Measurements from ENCODE around the gene PEX10. TPM values are rescaled to one million over a fixed set of nuclear protein-coding genes. Genes with fewer than 3 reads are reported as not detected.

PEX10 gene
- total RNA-seq, 1 experiment from 2014 or later: 21.9 TPM

- Mint-ChIP-seq H3K4me1 (ENCODE audit: low read depth, unreplicated experiment) (no peaks in the 10 kb centered on the region), H3K27ac (ENCODE audit: unreplicated experiment) (no peak overlapping the region), H3K36me3 (ENCODE audit: insufficient read depth, unreplicated experiment) (peaks cover 44% of the 10 kb centered on the region), H3K4me3 (ENCODE audit: unreplicated experiment) (no peak overlapping the region), H3K9me3 (ENCODE audit: unreplicated experiment) (no peaks in the 10 kb centered on the region), H3K27me3 (ENCODE audit: insufficient read depth, unreplicated experiment) (no peaks in the 10 kb centered on the region)
- H3K9me3 ChIP-seq: no peaks in the 10 kb centered on the region
- H3K27me3 ChIP-seq (replicated peaks; ENCODE audit: control insufficient read depth, insufficient read depth, low read length): no peaks in the 10 kb centered on the region
- H3K36me3 ChIP-seq (ENCODE audit: control insufficient read depth, insufficient read depth, low read length): no peaks in the 10 kb centered on the region
- CTCF ChIA-PET: no interaction called here
- no peaks in the 10 kb centered on the region; the same call in 1 of the 2 replicates for H3K4me1 ChIP-seq
- BruUV-seq (replicated peaks): no TSS peak
- intact Hi-C loops (cut with micrococcal nuclease; ENCODE audit: unreplicated experiment): no loop called here
- H3K4me3 ChIP-seq (ENCODE audit: low read depth, low read length): no peak overlapping the region
- DNase-seq: no peak
- POLR2A ChIA-PET: interaction anchor here (2.2 kb wide), 1 partner anchor 17 kb away, joined by 7 read pairs; the partner anchor contains the start of genes MORN1 and RER1
- TF ChIP-seq, protein P1, sequence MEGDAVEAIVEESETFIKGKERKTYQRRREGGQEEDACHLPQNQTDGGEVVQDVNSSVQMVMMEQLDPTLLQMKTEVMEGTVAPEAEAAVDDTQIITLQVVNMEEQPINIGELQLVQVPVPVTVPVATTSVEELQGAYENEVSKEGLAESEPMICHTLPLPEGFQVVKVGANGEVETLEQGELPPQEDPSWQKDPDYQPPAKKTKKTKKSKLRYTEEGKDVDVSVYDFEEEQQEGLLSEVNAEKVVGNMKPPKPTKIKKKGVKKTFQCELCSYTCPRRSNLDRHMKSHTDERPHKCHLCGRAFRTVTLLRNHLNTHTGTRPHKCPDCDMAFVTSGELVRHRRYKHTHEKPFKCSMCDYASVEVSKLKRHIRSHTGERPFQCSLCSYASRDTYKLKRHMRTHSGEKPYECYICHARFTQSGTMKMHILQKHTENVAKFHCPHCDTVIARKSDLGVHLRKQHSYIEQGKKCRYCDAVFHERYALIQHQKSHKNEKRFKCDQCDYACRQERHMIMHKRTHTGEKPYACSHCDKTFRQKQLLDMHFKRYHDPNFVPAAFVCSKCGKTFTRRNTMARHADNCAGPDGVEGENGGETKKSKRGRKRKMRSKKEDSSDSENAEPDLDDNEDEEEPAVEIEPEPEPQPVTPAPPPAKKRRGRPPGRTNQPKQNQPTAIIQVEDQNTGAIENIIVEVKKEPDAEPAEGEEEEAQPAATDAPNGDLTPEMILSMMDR (IDR thresholded peaks at IDR 0.05; ENCODE audit: insufficient read depth in 1 of 2, low read depth in 1 of 2, low read length in 1 of 2, severe bottlenecking in 1 of 2, unreplicated experiment in 1 of 2): no peak
Measured at GRCh38 chr1:2408859-2409276, 3.5 kb downstream of the PEX10 start.

- TF ChIP-seq, protein P1 (IDR thresholded peaks at IDR 0.05; ENCODE audit: insufficient read depth in 1 of 2, low read depth in 1 of 2, low read length in 1 of 2, severe bottlenecking in 1 of 2, unreplicated experiment in 1 of 2): no peak
- Mint-ChIP-seq H3K27ac (ENCODE audit: unreplicated experiment) (no peak overlapping the region), H3K4me1 (ENCODE audit: low read depth, unreplicated experiment) (no peaks in the 10 kb centered on the region), H3K36me3 (ENCODE audit: insufficient read depth, unreplicated experiment) (peaks cover 47% of the 10 kb centered on the region), H3K4me3 (ENCODE audit: unreplicated experiment) (no peak overlapping the region), H3K27me3 (ENCODE audit: insufficient read depth, unreplicated experiment) (no peaks in the 10 kb centered on the region), H3K9me3 (ENCODE audit: unreplicated experiment) (no peaks in the 10 kb centered on the region)
- Histone ChIP-seq H3K4me1 (no peaks in the 10 kb centered on the region), H3K9me3 (no peaks in the 10 kb centered on the region), H3K36me3 (ENCODE audit: control insufficient read depth, insufficient read depth, low read length) (no peaks in the 10 kb centered on the region), H3K27me3 (replicated peaks; ENCODE audit: control insufficient read depth, insufficient read depth, low read length) (no peaks in the 10 kb centered on the region), H3K4me3 (ENCODE audit: low read depth, low read length) (no peak overlapping the region)
- DNase-seq: no peak
- CTCF ChIA-PET: no interaction called here
- no TSS peak for BruUV-seq (replicated peaks)
- POLR2A ChIA-PET: interaction anchor here (2.2 kb wide), 1 partner anchor 17 kb away, joined by 7 read pairs; the partner anchor contains the start of genes MORN1 and RER1
- intact Hi-C loops (cut with micrococcal nuclease; ENCODE audit: unreplicated experiment): no loop called here
Measured at GRCh38 chr1:2408456-2408855, 3.9 kb downstream of the PEX10 start.

DNA sequence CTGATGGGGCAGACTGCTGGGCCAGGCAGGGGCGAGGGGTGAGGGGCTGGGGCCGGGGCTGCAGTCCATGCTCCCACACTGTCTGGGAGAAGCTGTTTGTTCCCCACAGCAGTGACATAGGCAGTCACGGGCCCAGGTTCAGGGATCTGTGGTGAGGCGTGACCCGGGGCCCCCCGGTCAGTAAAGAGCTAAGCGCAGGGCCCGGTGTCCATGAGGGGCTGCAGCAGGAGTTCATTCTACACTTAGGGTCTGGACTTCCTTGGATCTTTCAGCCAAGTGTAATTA is 4.4 kb downstream of the PEX10 start:
- Histone ChIP-seq H3K4me3 (ENCODE audit: low read depth, low read length) (no peak overlapping the region), H3K36me3 (ENCODE audit: control insufficient read depth, insufficient read depth, low read length) (no peaks in the 10 kb centered on the region), H3K27me3 (replicated peaks; ENCODE audit: control insufficient read depth, insufficient read depth, low read length) (no peaks in the 10 kb centered on the region), H3K9me3 (no peaks in the 10 kb centered on the region), H3K4me1 (no peaks in the 10 kb centered on the region)
- H3K27me3 Mint-ChIP-seq (ENCODE audit: insufficient read depth, unreplicated experiment): no peaks in the 10 kb centered on the region
- H3K27ac Mint-ChIP-seq (ENCODE audit: unreplicated experiment): no peak overlapping the region
- no TSS peak for BruUV-seq (replicated peaks)
- ChIA-PET POLR2A (interaction anchor here (2.2 kb wide), 1 partner anchor 16 kb away, joined by 7 read pairs; the partner anchor contains the start of genes MORN1 and RER1), CTCF (no interaction called here)
- H3K4me3 Mint-ChIP-seq (ENCODE audit: unreplicated experiment): no peak overlapping the region
- no peaks in the 10 kb centered on the region for H3K9me3 Mint-ChIP-seq (ENCODE audit: unreplicated experiment)
- no peak for DNase-seq
- no peaks in the 10 kb centered on the region for H3K4me1 Mint-ChIP-seq (ENCODE audit: low read depth, unreplicated experiment)
- intact Hi-C loops (cut with micrococcal nuclease; ENCODE audit: unreplicated experiment): no loop called here
- peaks cover 52% of the 10 kb centered on the region for H3K36me3 Mint-ChIP-seq (ENCODE audit: insufficient read depth, unreplicated experiment)
- TF ChIP-seq, protein P1 (IDR thresholded peaks at IDR 0.05; ENCODE audit: insufficient read depth in 1 of 2, low read depth in 1 of 2, low read length in 1 of 2, severe bottlenecking in 1 of 2, unreplicated experiment in 1 of 2): no peak
